Mammary epithelial cell (primary cell): ENCODE data around the gene SPATA3.

Source experiments
- CTCF ChIP-seq, 2 donors: IDR thresholded peaks in 1 of 2; conservative IDR thresholded peaks in 1 of 2; 2 replicates each; pipeline ENCODE4 v1.5.1; 2011 to 2012; ENCODE audit warnings: inconsistent platforms in 2 of 2, low read length in 2 of 2, mild to moderate bottlenecking in 2 of 2, control low read depth in 1 of 2, low read depth in 1 of 2; ENCODE audit not compliant: insufficient read depth in 1 of 2; ENCODE audit errors: extremely low read depth in 1 of 2
- EZH2 ChIP-seq: IDR thresholded peaks from 2 replicates; pipeline ENCODE4 v1.6.1; 2012; ENCODE audit warnings: low read length, inconsistent platforms, borderline replicate concordance

GRCh38 chr2:231017231-231017598 is 21.3 kb downstream of the SPATA3 start:
- TF ChIP-seq CTCF (conservative IDR thresholded peaks at IDR 0.05 in 1 of 2, IDR thresholded peaks at IDR 0.05 in 1 of 2; ENCODE audit: extremely low read depth in 1 of 2, insufficient read depth in 1 of 2, low read depth in 1 of 2, low read length in 2 of 2) (no peak), EZH2 (no peak)
